NCI-H446 treated with DMSO at 0.1 percent for 48 hours (cell line): Measurements from ENCODE around the gene BMP5.
"Not testable (repeated sequence)": the region's sequence is repeated elsewhere in the genome, so short reads cannot be mapped to it uniquely, and the experiment has no call there.

Experiments used
- DNase-seq: peaks from one replicate; lab custom pipeline; 2025; lab: John Stamatoyannopoulos, UW

Gene BMP5

GRCh38 chr6:55875400-55875799, at the start of gene BMP5:
TSS of gene BMP5 (minus strand) at chr6:55875590. CDS start at chr6:55874865, 725 bp downstream.
- no peak for DNase-seq

GRCh38 chr6:55922406-55922805, 47.0 kb upstream of the BMP5 start:
- no peak for DNase-seq

GRCh38 chr6:55919716-55920308, 44.4 kb upstream of the BMP5 start:
- no peak for DNase-seq

GRCh38 chr6:55918639-55919038, 43.2 kb upstream of the BMP5 start:
- DNase-seq = no peak

- DNase-seq = no peak
Observed at GRCh38 chr6:55917751-55918415, 42.5 kb upstream of the BMP5 start.

- DNase-seq = no peak
Observed at GRCh38 chr6:55916188-55916587, 40.8 kb upstream of the BMP5 start.

- DNase-seq = no peak
Observed at GRCh38 chr6:55913228-55914195, 38.1 kb upstream of the BMP5 start.

- not testable (repeated sequence) for DNase-seq
Observed at GRCh38 chr6:55910466-55910865, 35.1 kb upstream of the BMP5 start.

- DNase-seq = not testable (repeated sequence)
Observed at GRCh38 chr6:55909911-55910310, 34.5 kb upstream of the BMP5 start.

- no peak for DNase-seq
Observed at GRCh38 chr6:55902796-55903195, 27.4 kb upstream of the BMP5 start.

- DNase-seq = no peak
Observed at GRCh38 chr6:55901765-55902270, 26.4 kb upstream of the BMP5 start.

- DNase-seq = no peak
Observed at GRCh38 chr6:55898342-55898741, 23.0 kb upstream of the BMP5 start.

- DNase-seq = peak; percentile 49
Observed at GRCh38 chr6:55897346-55897745, 22.0 kb upstream of the BMP5 start.

GRCh38 chr6:55895972-55896730, 20.8 kb upstream of the BMP5 start:
- DNase-seq = no peak

GRCh38 chr6:55892749-55893357, 17.5 kb upstream of the BMP5 start:
- no peak for DNase-seq

GRCh38 chr6:55888917-55889316, 13.5 kb upstream of the BMP5 start:
- no peak for DNase-seq

- DNase-seq = no peak
Observed at GRCh38 chr6:55886185-55886836, 10.9 kb upstream of the BMP5 start.

- DNase-seq = peak; percentile 31
Observed at GRCh38 chr6:55882718-55883569, 7.6 kb upstream of the BMP5 start.

- DNase-seq = no peak
Observed at GRCh38 chr6:55877283-55877682, 1.9 kb upstream of the BMP5 start.

GRCh38 chr6:55874316-55874715, 1.1 kb downstream of the BMP5 start:
- DNase-seq = no peak
